H1 (cell line): ENCODE results near the gene NEK4.

Experiments
- CTCF ChIP-seq, 3 experiments: IDR thresholded peaks; 1 replicate in 2 of 3; 2 replicates in 1 of 3; pipeline versions ENCODE4 v1.5.1 to v1.6.1; 2011; ENCODE audit warnings: low read length in 3 of 3, mild to moderate bottlenecking in 3 of 3, inconsistent platforms in 2 of 3, low read depth in 1 of 3, moderate library complexity in 1 of 3; ENCODE audit not compliant: insufficient read depth in 1 of 3; ENCODE audit errors: control extremely low read depth in 1 of 3
- FOSL1 ChIP-seq: IDR thresholded peaks from 2 replicates; pipeline ENCODE4 v1.6.1; 2011; ENCODE audit warnings: mild to moderate bottlenecking, low read depth, low read length, moderate library complexity; ENCODE audit not compliant: insufficient read depth
- POLR2A ChIP-seq, 2 experiments: IDR thresholded peaks; 1 replicate in 1 of 2; 2 replicates in 1 of 2; pipeline ENCODE4 v1.6.1; 2011; ENCODE audit warnings: low read depth in 2 of 2, low read length in 2 of 2, mild to moderate bottlenecking in 2 of 2; ENCODE audit errors: control extremely low read depth in 1 of 2
- POLR2AphosphoS5 ChIP-seq: IDR thresholded peaks from 2 replicates; pipeline ENCODE4 v1.6.1; 2011; ENCODE audit warnings: low read depth, low read length
- RAD21 ChIP-seq, 2 experiments: IDR thresholded peaks in 1 of 2; conservative IDR thresholded peaks in 1 of 2; 2 replicates each; pipeline ENCODE4 v1.6.1; 2011; ENCODE audit warnings: low read depth in 2 of 2, low read length in 2 of 2, improper control_type of control experiment in 1 of 2, inconsistent platforms in 1 of 2, mild to moderate bottlenecking in 1 of 2, moderate library complexity in 1 of 2
- YY1 ChIP-seq: IDR thresholded peaks from 2 replicates; pipeline ENCODE4 v1.6.1; 2011; ENCODE audit warnings: low read depth, mild to moderate bottlenecking, low read length

GRCh38 chr3:52779837-52780585, 9.3 kb upstream of the NEK4 start:
- TF ChIP-seq CTCF (IDR thresholded peaks at IDR 0.05; ENCODE audit: control extremely low read depth in 1 of 3, insufficient read depth in 1 of 3, low read depth in 1 of 3, low read length in 3 of 3), result no peak
- TF ChIP-seq RAD21 (IDR thresholded peaks at IDR 0.05 in 1 of 2, conservative IDR thresholded peaks at IDR 0.05 in 1 of 2; ENCODE audit: low read depth in 2 of 2, low read length in 2 of 2), result no peak
- TF ChIP-seq FOSL1, result no peak
- TF ChIP-seq YY1, result no peak
- TF ChIP-seq POLR2A (IDR thresholded peaks at IDR 0.05; ENCODE audit: control extremely low read depth in 1 of 2, low read depth in 2 of 2, low read length in 2 of 2), result no peak
- no peak for TF ChIP-seq POLR2AphosphoS5
